HUES6 (cell line): ENCODE results near the gene NUP54.

ENCODE experiments used
- H3K27ac ChIP-seq: 2 replicates; pipeline ENCODE4 v1.7.0; 2013; ENCODE audit warnings: low read depth, mild to moderate bottlenecking, low read length, inconsistent platforms
- H3K27me3 ChIP-seq: 2 replicates; pipeline ENCODE4 v1.6.1; 2013; ENCODE audit warnings: low read length; ENCODE audit not compliant: control insufficient read depth, insufficient read depth
- H3K36me3 ChIP-seq: 2 replicates; pipeline ENCODE4 v1.6.1; 2013; ENCODE audit warnings: low read length; ENCODE audit not compliant: control insufficient read depth, insufficient read depth
- H3K4me1 ChIP-seq: 2 replicates; pipeline ENCODE4 v1.6.1; 2013; ENCODE audit warnings: low read length; ENCODE audit not compliant: control insufficient read depth, insufficient read depth
- H3K4me3 ChIP-seq: 2 replicates; pipeline ENCODE4 v1.5.1; 2013; ENCODE audit warnings: low read depth, low read length
- H3K9ac ChIP-seq: one replicate; pipeline ENCODE4 v1.6.1; 2013; ENCODE audit warnings: mild to moderate bottlenecking, low read length
- H3K9me3 ChIP-seq: 2 replicates; pipeline ENCODE4 v1.6.1; 2013; ENCODE audit warnings: low read depth, low read length; ENCODE audit not compliant: control insufficient read depth, insufficient read depth

NUP54 gene

DNA sequence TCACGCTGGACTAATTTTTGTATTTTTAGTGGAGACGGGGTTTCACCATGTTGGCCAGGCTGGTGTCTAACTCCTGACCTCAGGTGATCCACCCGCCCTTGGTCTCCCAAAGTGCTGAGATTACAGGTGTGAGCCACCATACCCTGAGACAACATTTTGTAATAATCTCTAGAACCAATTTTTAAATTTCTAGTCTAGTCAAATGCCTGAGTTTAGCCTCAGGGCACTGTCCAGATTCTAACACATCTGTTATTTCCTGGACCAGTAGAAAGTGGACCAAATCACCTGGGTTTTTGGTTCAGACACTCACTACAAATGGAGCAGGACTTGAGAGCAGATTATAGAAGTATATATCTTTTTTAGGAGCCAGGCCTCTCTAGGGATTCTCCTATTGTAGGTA, 52.1 kb downstream of the NUP54 start:
- peaks cover 4% of the 10 kb centered on the region; the same call in 1 of the 2 replicates for H3K4me1 ChIP-seq
- no peaks in the 10 kb centered on the region for H3K27me3 ChIP-seq

DNA sequence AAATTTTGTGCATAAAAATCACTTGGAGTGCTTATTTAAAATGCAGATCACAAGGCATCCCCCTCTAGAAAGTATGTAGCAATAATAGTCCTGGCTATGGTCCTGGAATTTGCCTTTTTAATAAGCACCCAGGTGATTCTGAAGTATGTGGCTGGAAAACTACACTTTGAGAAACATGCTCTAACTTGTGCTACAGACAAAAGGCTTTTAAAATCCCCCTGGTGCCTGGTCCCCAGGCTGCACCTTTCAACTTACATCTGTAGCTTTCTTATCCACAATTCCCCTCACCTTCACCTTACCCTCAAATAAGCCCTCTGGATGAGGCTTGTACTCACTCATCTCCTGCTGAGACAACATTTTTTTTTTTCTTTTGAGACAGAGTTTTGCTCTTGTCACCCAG, 52.6 kb downstream of the NUP54 start:
- Histone ChIP-seq H3K36me3 (no peaks in the 10 kb centered on the region), H3K4me3 (no peak overlapping the region), H3K27ac (no peak overlapping the region), H3K9ac (no peak overlapping the region), H3K9me3 (no peaks in the 10 kb centered on the region), H3K4me1 (peaks cover 4% of the 10 kb centered on the region; the same call in 1 of the 2 replicates), H3K27me3 (no peaks in the 10 kb centered on the region)

More for the DNA sequence above, 52.1 kb downstream of the NUP54 start:
- Histone ChIP-seq H3K36me3 (no peaks in the 10 kb centered on the region), H3K9me3 (no peaks in the 10 kb centered on the region), H3K9ac (no peak overlapping the region), H3K4me3 (no peak overlapping the region), H3K27ac (no peak overlapping the region)

DNA sequence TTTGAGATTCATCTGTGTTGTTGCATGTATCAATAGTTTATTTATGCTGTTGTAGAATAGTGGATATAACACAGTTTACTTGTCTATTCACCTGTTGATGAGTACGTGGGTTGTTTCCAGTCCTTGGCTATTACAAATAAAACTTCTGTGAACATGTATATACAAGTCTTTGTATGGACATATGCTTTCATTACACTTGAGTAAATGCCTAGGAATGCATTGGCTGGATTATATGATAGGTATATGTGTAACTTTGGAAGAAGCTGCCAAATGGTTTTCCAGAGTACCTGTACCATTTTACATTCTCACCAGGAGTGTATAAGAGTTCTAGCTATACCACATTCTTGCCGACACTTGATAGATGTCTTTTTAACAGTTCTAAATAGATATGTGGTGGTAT, 57.1 kb downstream of the NUP54 start:
- Histone ChIP-seq H3K27ac (no peak overlapping the region), H3K36me3 (no peaks in the 10 kb centered on the region), H3K4me3 (no peak overlapping the region), H3K9ac (no peak overlapping the region), H3K27me3 (no peaks in the 10 kb centered on the region), H3K4me1 (peaks cover 4% of the 10 kb centered on the region; the same call in 1 of the 2 replicates), H3K9me3 (no peaks in the 10 kb centered on the region)

DNA sequence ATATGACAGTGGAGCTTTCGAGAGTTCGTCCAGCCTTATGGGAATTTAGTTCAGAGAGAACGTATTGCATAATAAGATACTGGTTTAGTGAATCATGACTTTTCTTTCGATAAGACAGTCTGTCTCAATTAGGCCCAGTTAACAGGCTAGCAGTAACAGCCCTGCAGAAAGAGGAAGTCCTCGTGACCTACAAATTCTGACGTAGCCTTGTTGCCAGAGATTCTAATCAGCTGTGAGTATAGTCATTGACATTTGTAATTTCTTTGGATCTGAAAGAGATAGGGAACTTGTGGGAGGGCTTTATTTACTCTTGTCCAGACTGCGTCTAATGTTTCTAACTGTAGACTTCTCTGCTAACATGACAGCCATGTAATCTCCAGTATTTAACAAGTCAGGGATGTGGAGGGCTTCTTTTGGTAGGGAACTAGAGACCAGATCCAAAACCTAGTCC, 57.9 kb downstream of the NUP54 start:
- Histone ChIP-seq H3K36me3 (no peaks in the 10 kb centered on the region), H3K4me1 (no peaks in the 10 kb centered on the region), H3K27ac (no peak overlapping the region), H3K9me3 (no peaks in the 10 kb centered on the region), H3K27me3 (no peaks in the 10 kb centered on the region), H3K4me3 (no peak overlapping the region), H3K9ac (no peak overlapping the region)

DNA sequence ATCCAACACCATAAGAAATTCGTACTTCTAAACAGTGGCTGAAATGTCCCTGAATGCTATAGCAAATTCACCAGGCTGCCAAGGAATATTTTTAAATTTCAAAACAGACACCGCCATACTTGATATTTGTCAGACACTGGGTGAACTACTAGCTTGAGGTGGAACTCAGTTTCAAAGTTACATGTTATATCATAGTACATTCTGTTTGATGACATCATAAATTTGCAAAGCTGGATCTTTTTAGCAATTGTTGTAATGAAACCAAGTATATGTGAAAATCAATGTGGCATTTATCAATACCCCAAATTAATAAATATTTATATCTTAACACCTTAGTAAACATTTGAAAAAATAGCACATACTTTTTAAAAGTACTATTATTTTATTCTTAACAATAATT, 59.5 kb downstream of the NUP54 start:
- H3K27me3 ChIP-seq = no peaks in the 10 kb centered on the region
- no peak overlapping the region for H3K9ac ChIP-seq
- no peaks in the 10 kb centered on the region for H3K4me1 ChIP-seq
- H3K27ac ChIP-seq = no peak overlapping the region
- H3K4me3 ChIP-seq = no peak overlapping the region
- no peaks in the 10 kb centered on the region for H3K36me3 ChIP-seq
- no peaks in the 10 kb centered on the region for H3K9me3 ChIP-seq

DNA sequence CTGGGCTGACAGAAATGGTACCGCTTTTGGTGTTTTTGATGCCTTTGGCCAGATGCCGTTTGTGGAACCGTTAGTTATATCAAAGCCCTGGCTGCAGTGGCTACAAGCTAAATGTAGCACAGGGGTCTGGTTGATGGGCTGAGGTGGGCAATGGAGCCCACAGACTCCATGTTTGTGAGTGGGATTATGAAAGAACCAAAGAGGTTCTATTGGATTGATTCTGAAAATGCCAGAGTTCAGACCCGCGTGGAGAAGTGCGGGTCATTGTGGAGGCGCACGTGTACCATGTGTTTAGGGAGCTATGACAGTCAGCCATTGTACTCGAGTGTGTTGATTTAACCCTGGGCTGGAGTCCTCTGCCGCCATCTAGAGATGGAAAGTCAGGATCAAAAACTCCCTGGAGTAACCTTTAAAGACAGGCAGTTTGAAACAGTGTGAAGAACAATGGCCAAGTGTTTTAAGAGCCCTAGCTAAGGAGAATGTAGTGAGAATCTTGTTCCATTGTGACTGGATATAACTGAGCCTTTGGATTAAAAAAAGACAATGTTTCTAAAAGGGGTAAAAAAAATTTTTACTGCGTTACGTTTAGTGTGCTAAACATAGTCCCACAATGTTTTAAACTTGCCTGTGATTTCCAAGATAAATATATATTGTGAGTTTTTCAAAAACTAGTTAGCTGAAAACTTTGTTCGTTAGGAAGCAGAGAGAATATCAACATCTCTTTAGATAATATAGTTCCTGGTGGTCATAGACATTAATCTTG, 61.0 kb downstream of the NUP54 start:
- Histone ChIP-seq H3K9me3 (no peaks in the 10 kb centered on the region), H3K27ac (no peak overlapping the region), H3K36me3 (no peaks in the 10 kb centered on the region), H3K9ac (no peak overlapping the region), H3K4me1 (no peaks in the 10 kb centered on the region), H3K4me3 (peak overlapping the region; percentile 7; the same call in 1 of the 2 replicates), H3K27me3 (no peaks in the 10 kb centered on the region)

DNA sequence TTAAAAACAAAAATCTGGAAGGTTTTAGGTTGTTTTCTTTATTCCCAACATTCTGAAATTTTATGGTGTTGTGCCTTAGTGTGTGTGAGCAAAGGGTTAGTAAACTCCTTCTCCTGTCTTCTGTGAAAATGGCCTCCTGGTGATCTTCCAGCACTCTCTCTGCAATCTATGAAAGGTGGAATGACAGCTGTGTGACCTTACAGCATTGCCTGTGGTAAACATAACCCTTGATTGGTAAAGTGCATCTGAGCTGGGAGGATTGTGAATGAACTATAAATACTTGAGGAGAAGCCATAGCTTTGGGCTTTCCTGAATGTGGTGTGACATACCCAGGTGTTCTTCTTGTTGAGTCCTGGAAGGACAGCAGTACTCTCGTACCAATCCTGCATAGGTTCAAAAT, 63.7 kb downstream of the NUP54 start:
- Histone ChIP-seq H3K4me1 (no peaks in the 10 kb centered on the region), H3K4me3 (no peak overlapping the region), H3K27me3 (no peaks in the 10 kb centered on the region), H3K9me3 (no peaks in the 10 kb centered on the region), H3K27ac (no peak overlapping the region), H3K36me3 (no peaks in the 10 kb centered on the region), H3K9ac (no peak overlapping the region)

DNA sequence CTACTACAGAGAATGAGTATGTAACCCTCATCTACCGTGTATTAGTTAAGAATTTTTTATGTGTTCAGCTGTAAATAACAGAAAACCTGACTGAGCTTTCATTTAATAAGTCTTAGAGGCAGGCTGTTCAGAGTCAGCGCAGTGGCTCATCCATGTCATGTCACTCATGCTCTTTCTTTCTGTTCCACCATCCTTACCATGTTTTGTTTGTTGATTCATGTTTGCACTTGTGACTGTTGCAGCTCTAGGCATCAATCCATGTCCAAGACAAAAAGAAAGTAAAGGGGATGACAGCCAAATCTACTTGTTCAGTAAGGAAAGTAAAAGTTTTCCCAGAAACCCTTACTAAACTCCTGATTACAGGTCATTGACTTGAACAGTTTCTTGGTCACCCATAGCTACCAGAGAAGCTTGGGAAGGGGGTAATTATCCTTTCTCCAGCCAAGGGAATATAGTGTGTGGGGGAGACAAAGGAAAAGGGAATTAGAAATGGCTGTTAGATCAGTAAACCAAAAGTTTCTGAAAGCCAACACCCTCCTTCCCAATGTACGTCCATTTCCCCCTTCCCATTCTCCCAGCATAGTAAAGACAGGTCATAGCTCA, 64.7 kb downstream of the NUP54 start:
- Histone ChIP-seq H3K27ac (no peak overlapping the region), H3K27me3 (no peaks in the 10 kb centered on the region), H3K4me3 (no peak overlapping the region), H3K36me3 (no peaks in the 10 kb centered on the region), H3K9ac (no peak overlapping the region), H3K9me3 (no peaks in the 10 kb centered on the region), H3K4me1 (no peaks in the 10 kb centered on the region)

DNA sequence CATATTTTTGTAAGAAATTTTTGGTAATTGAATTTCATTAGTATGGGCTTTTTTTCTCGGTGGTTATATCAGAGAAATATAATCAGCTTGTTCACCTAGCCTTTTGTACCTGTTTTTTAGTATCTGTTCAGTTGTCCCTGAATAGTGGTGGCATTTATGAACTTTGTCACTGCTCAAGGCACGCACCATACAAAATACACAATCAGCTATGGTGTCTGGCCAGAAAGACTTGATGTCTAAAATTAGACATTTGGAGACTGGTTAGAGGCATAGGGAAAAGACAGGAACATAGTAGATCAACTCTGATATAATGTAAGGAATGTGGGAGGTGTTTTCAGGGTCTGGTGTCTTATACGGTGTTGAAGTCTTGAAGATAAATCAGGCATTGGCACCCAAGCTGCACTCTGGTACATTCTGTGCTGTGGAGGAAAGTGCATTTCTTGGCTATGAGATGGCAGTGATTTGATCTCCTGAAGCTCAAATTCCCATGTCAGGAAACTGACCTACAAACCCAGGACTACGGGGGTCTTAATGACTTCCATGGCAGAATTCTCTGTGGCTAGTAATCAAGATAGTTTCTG, 70.1 kb downstream of the NUP54 start:
- H3K27me3 ChIP-seq = no peaks in the 10 kb centered on the region
- H3K9ac ChIP-seq = no peak overlapping the region
- H3K4me1 ChIP-seq = peaks cover 16% of the 10 kb centered on the region
- H3K4me3 ChIP-seq = no peak overlapping the region
- no peaks in the 10 kb centered on the region for H3K36me3 ChIP-seq
- no peak overlapping the region for H3K27ac ChIP-seq
- no peaks in the 10 kb centered on the region for H3K9me3 ChIP-seq

DNA sequence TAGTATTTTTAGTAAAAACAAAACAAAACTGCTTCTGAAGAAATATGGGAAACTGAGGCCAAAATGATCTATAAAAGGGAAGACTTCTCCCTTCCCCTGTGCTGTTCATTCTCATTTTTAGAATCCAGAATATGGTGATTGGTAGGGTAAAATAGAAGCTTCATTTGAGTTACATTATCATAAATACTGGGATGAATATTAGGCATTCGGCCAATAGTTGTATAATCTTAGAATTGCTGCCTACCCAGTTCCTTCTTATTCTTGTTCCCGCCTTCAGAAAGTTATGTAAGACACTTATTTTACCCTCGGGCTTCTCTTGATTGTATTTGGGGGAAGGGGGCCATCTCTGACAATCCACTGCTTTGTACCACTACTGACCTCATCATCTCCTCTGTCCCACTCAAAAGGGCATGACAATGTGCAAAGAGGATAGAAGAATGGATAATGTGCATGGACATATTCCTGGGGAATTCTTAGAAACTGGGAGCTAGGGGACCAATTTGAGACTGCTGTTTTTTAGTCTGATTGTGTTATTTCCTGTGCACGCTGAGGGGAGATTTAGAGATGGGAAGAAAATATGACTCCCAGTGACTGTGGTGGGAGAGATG, 73.1 kb downstream of the NUP54 start:
- H3K27ac ChIP-seq = no peak overlapping the region
- no peaks in the 10 kb centered on the region for H3K9me3 ChIP-seq
- no peak overlapping the region for H3K9ac ChIP-seq
- H3K4me3 ChIP-seq = no peak overlapping the region
- no peaks in the 10 kb centered on the region for H3K36me3 ChIP-seq
- H3K27me3 ChIP-seq = no peaks in the 10 kb centered on the region
- peaks cover 28% of the 10 kb centered on the region for H3K4me1 ChIP-seq

DNA sequence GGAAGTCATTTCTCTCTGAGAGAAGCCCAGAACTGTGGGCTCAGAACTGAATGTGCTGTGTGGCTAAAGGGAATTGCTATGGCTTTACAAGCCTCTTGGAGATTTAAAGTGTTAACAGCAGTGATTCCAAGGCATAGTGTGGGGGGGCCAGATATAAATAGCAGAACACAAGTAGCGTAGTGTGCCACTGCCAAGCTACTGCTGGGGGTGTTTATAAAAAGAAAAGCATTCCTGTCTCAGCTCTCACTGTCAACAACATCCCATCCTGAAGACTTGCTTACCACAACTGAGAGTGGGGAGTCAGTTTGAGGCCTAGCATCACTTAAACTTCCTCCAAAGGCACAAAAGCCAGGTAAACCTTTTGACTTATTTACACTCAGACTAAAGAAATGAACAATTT, 73.7 kb downstream of the NUP54 start, which contains the start of gene ART3:
ART3 (plus strand) TSS at position 242 of the 400 bp plus-strand sequence. CDS start 1,181 bp downstream, outside the sequence.
- no peaks in the 10 kb centered on the region for H3K9me3 ChIP-seq
- H3K36me3 ChIP-seq = no peaks in the 10 kb centered on the region
- no peaks in the 10 kb centered on the region for H3K27me3 ChIP-seq
- H3K9ac ChIP-seq = no peak within 1 kb of the TSS
- no peak within 1 kb of the TSS for H3K4me3 ChIP-seq
- H3K4me1 ChIP-seq = peaks cover 28% of the 10 kb centered on the region
- H3K27ac ChIP-seq = 0 out of 2 replicates have a peak within 1 kb of the TSS, but pooled peaks have one; percentile 36
